Thoracic aorta (tissue), 2 donors: ENCODE data around the gene XPO1. TPM values are rescaled to one million over a fixed set of nuclear protein-coding genes. Genes with fewer than 3 reads are reported as not detected.

Experiments used
- ATAC-seq: fragments of 150-250 bp; one replicate; pipeline ENCODE4 v1.8.0; 2017; ENCODE audit warnings: low read depth; ENCODE audit not compliant: insufficient number of reproducible peaks, low FRiP score
- DNase-seq: peaks from one replicate; pipeline ENCODE4 v3.0.0-alpha.2; 2020; ENCODE audit warnings: low spot score
- H3K27ac ChIP-seq, 2 donors: fragments of 200-600 bp; sonication (generic); 1 replicate in 1 of 2; 2 replicates in 1 of 2; pipeline ENCODE4 v1.5.1; 2016; ENCODE audit warnings: mild to moderate bottlenecking in 2 of 2, moderate library complexity in 2 of 2
- H3K27me3 ChIP-seq: fragments of 200-600 bp; sonication (generic); replicated peaks from 2 replicates; pipeline ENCODE4 v1.6.0; 2016; ENCODE audit warnings: mild to moderate bottlenecking; ENCODE audit not compliant: insufficient read depth
- H3K36me3 ChIP-seq: fragments of 200-600 bp; sonication (generic); one replicate; pipeline ENCODE4 v1.5.1; 2016
- H3K4me1 ChIP-seq, 2 donors: fragments of 200-600 bp; sonication (generic); 1 replicate in 1 of 2; 2 replicates in 1 of 2; pipeline versions ENCODE4 v1.5.1 to v1.6.0; 2016; ENCODE audit warnings: low read depth in 2 of 2, mild to moderate bottlenecking in 1 of 2; ENCODE audit not compliant: control insufficient read depth in 1 of 2
- H3K4me3 ChIP-seq: fragments of 200-600 bp; sonication (generic); 2 replicates; pipeline ENCODE4 v1.5.1; 2016; ENCODE audit warnings: mild to moderate bottlenecking
- H3K9me3 ChIP-seq: fragments of 200-600 bp; sonication (generic); 2 replicates; pipeline ENCODE4 v1.5.1; 2016
- total RNA-seq, 2 donors: library from RNA; depleted of rRNA; stranded (reverse); fragments of >200 nt; gene quantifications; one replicate each; pipeline versions ENCODE4 v1.1.0 to v1.2.3, GENCODE V29; 2016
- TF ChIP-seq, protein P1 (sequence below): fragments of 200-600 bp; sonication (generic); IDR thresholded peaks from one replicate; pipeline ENCODE4 v1.5.1; 2019; ENCODE audit warnings: antibody characterized with exemption

The XPO1 gene
- total RNA-seq, 2 donors from 2014 or later: 43.3 to 117 TPM

DNA sequence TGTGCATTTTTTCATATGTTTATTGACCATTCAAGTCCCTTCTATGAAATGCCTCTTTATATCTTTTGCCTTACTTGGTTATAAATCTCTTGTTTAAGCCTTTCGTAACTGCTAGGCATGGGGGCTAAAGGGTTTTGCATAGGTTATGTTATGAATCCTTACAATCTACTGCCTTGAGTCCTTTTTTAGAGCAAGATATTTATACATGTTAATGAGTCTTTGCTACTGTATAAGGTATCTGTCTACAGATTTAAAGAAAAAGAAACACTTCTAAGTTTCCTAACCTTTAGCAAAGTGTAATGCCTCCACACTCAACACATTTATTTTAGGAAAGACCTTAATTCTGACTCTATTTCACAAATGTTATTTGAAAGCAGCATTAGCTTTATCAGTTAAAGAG, 43.6 kb upstream of the XPO1 start:
- H3K4me3 ChIP-seq: no peak overlapping the region
- H3K27ac ChIP-seq: no peak overlapping the region
- H3K27me3 ChIP-seq: no peaks in the 10 kb centered on the region
- TF ChIP-seq, protein P1, sequence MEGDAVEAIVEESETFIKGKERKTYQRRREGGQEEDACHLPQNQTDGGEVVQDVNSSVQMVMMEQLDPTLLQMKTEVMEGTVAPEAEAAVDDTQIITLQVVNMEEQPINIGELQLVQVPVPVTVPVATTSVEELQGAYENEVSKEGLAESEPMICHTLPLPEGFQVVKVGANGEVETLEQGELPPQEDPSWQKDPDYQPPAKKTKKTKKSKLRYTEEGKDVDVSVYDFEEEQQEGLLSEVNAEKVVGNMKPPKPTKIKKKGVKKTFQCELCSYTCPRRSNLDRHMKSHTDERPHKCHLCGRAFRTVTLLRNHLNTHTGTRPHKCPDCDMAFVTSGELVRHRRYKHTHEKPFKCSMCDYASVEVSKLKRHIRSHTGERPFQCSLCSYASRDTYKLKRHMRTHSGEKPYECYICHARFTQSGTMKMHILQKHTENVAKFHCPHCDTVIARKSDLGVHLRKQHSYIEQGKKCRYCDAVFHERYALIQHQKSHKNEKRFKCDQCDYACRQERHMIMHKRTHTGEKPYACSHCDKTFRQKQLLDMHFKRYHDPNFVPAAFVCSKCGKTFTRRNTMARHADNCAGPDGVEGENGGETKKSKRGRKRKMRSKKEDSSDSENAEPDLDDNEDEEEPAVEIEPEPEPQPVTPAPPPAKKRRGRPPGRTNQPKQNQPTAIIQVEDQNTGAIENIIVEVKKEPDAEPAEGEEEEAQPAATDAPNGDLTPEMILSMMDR: no peak
- no peak for DNase-seq
- H3K9me3 ChIP-seq: no peaks in the 10 kb centered on the region
- no peaks in the 10 kb centered on the region for H3K4me1 ChIP-seq
- ATAC-seq: no peak
- no peaks in the 10 kb centered on the region for H3K36me3 ChIP-seq

DNA sequence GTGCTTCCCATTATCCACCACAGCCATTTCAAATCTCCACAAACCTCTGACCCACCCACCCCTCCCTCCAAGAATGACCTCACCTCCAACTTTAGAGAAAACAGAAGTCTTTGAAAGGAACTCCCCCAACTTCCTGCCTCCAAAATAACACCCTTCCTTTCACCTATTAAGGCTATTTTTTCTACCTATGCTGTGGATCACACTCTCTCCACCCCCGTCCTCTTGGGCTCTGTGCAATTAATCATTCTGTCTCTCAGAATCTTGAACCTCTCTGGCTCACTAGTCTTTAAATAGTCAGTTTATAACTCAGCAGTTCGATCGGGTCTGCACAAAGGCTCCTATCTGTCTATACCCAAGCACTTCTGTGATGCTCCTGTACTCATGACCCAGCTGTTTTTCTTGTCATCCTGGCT, 37.3 kb upstream of the XPO1 start:
- ATAC-seq (no peak), DNase-seq (no peak)
- no peak overlapping the region for H3K4me3 ChIP-seq
- H3K27ac ChIP-seq: no peak overlapping the region
- H3K9me3 ChIP-seq: no peaks in the 10 kb centered on the region
- H3K27me3 ChIP-seq: no peaks in the 10 kb centered on the region
- TF ChIP-seq, protein P1: no peak
- H3K4me1 ChIP-seq: no peaks in the 10 kb centered on the region
- H3K36me3 ChIP-seq: no peaks in the 10 kb centered on the region

DNA sequence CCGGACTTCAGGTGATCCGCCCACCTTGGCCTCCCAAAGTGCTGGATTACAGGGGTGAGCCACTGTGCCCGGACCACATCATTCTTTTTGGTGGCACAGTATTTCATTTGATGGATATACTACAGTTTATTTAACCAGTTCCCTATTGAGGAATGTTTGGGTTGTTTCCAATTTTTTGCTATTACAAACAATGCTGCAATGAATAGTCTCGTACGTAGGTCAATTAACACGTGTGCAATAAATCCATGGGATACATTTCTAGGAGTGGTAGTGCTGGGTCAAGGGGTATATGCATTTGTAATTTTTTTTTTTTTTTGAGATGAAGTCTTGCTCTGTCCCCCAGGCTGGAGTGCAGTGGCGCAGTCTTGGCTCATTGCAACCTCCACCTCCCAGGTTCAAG, 28.4 kb upstream of the XPO1 start:
- DNase-seq (no peak), ATAC-seq (no peak)
- TF ChIP-seq, protein P1: no peak
- no peaks in the 10 kb centered on the region for H3K9me3 ChIP-seq
- no peak overlapping the region for H3K27ac ChIP-seq
- no peak overlapping the region for H3K4me3 ChIP-seq
- no peaks in the 10 kb centered on the region for H3K36me3 ChIP-seq
- H3K4me1 ChIP-seq: no peaks in the 10 kb centered on the region
- H3K27me3 ChIP-seq: no peaks in the 10 kb centered on the region

DNA sequence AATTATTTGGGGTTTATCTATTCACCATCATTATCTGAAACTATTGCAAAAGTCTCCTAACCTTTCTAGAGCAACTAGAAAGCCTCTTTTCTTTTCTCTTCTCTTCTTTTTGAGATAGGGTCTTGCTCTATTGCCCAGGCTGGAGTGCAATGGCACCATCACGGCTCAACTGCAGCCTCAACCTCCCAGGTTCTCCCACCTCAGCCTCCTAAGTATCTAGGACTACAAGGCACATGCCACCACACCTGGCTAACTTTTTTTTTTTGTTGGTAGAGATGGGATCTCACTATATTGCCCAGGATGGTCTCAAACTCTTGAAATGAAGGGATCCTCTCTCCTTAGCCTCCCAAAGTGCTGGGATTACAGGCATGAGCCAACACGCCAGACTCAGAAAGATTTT, 24.5 kb upstream of the XPO1 start:
- Histone ChIP-seq H3K36me3 (no peaks in the 10 kb centered on the region), H3K27ac (no peak overlapping the region), H3K4me3 (no peak overlapping the region), H3K4me1 (no peaks in the 10 kb centered on the region), H3K27me3 (no peaks in the 10 kb centered on the region), H3K9me3 (no peaks in the 10 kb centered on the region)
- ATAC-seq: no peak
- TF ChIP-seq, protein P1: no peak
- no peak for DNase-seq

DNA sequence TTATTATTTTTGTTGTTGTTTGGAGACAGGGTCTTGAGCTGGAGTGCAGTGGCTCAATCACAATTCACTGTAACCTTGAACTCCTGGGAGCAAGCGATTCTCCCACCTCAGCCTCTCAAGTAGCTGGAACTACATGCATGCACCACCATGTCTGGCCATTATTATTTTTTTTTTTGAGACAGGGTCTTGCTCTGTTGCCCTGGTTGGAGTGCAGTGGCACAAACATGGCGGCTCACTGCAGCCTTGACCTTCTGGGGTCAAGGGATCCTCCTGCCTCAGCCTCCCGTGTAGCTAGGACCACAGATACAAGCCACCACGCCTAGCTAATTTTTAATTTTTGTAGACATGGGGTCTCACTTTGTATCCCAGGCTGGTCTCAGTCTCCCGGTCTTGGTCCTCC, 20.0 kb upstream of the XPO1 start:
- no peaks in the 10 kb centered on the region for H3K9me3 ChIP-seq
- no peaks in the 10 kb centered on the region for H3K36me3 ChIP-seq
- no peaks in the 10 kb centered on the region for H3K4me1 ChIP-seq
- ATAC-seq: no peak
- no peak overlapping the region for H3K4me3 ChIP-seq
- no peak overlapping the region for H3K27ac ChIP-seq
- DNase-seq: no peak
- no peaks in the 10 kb centered on the region for H3K27me3 ChIP-seq
- TF ChIP-seq, protein P1: no peak
